Ishikawa (cell line): ENCODE results near the gene ZRANB1.

ENCODE experiments used
- CEBPB ChIP-seq: IDR thresholded peaks from 2 replicates; pipeline ENCODE4 v1.6.1; 2012
- CREB1 ChIP-seq: IDR thresholded peaks from 2 replicates; pipeline ENCODE4 v1.6.1; 2012; ENCODE audit warnings: low read depth
- EP300 ChIP-seq: IDR thresholded peaks from 2 replicates; pipeline ENCODE4 v1.6.1; 2012; ENCODE audit warnings: borderline replicate concordance
- FOXM1 ChIP-seq: IDR thresholded peaks from 2 replicates; pipeline ENCODE4 v1.6.1; 2012; ENCODE audit warnings: low read depth, borderline replicate concordance
- NFIC ChIP-seq: IDR thresholded peaks from 2 replicates; pipeline ENCODE4 v1.6.1; 2012
- RAD21 ChIP-seq: IDR thresholded peaks from 2 replicates; pipeline ENCODE4 v1.6.1; 2012; ENCODE audit warnings: low read depth
- REST ChIP-seq: IDR thresholded peaks from 2 replicates; pipeline ENCODE4 v1.6.1; 2012; ENCODE audit warnings: low read depth, mild to moderate bottlenecking
- TAF1 ChIP-seq: IDR thresholded peaks from 2 replicates; pipeline ENCODE4 v1.6.1; 2012; ENCODE audit warnings: low read depth, mild to moderate bottlenecking
- USF1 ChIP-seq: IDR thresholded peaks from 2 replicates; pipeline ENCODE4 v1.6.1; 2012
- YY1 ChIP-seq: IDR thresholded peaks from 2 replicates; pipeline ENCODE4 v1.6.1; 2012; ENCODE audit warnings: low read depth

DNA sequence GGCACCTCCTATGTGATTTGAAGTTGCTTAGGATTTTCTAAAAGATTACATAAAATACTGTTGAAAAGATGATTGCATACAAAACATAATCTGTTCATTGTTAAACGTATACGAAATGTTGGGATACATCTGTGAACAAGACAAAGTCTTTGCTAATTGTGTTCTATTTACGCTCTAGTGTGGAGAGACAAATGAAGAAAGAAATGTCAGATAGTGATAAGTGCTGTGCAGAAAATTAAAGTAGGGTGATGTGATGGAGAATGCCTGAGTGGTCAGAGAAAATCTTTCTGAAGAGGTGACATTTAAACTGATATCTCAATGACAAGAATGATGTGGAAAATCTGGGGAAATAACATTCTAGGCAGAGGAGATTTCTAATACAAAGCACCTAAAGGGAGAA, 13.4 kb upstream of the ZRANB1 start:
- TF ChIP-seq EP300 (no peak), CEBPB (no peak), FOXM1 (no peak), REST (no peak), RAD21 (no peak), CREB1 (no peak), YY1 (no peak), USF1 (no peak), TAF1 (no peak), NFIC (no peak)
